ENCODE results near the gene RFC3.

DNA sequence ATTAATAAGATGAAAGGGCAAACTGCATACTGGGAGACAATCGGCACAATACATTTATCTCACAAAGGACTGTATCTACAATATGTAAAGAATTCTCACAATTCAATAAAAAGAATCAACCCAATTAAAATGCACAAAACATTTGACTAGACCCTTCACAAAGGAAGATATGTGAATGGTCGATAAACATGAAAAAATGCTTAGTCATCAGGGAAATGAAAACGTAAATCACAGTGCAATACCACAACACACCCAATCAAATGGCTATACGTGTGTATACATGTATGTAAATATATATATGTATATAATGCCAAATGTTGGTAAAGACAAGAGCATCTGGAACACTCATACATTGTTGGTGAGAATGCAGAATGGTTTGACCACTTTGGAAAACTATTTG is 21.9 kb upstream of the RFC3 start:
- no peak for TF ChIP-seq RAD21 (IDR thresholded peaks at IDR 0.05; ENCODE audit: low read depth)
- no peak for TF ChIP-seq EP300 (IDR thresholded peaks at IDR 0.05; ENCODE audit: borderline replicate concordance)
- TF ChIP-seq TAF1 (IDR thresholded peaks at IDR 0.05; ENCODE audit: low read depth): no peak
- TF ChIP-seq CEBPB (IDR thresholded peaks at IDR 0.05): no peak
- TF ChIP-seq NFIC (IDR thresholded peaks at IDR 0.05): no peak
- TF ChIP-seq, protein P1, sequence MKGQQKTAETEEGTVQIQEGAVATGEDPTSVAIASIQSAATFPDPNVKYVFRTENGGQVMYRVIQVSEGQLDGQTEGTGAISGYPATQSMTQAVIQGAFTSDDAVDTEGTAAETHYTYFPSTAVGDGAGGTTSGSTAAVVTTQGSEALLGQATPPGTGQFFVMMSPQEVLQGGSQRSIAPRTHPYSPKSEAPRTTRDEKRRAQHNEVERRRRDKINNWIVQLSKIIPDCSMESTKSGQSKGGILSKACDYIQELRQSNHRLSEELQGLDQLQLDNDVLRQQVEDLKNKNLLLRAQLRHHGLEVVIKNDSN (IDR thresholded peaks at IDR 0.05): no peak
- no peak for TF ChIP-seq FOXM1 (IDR thresholded peaks at IDR 0.05; ENCODE audit: borderline replicate concordance, low read depth)
- TF ChIP-seq, protein P2, sequence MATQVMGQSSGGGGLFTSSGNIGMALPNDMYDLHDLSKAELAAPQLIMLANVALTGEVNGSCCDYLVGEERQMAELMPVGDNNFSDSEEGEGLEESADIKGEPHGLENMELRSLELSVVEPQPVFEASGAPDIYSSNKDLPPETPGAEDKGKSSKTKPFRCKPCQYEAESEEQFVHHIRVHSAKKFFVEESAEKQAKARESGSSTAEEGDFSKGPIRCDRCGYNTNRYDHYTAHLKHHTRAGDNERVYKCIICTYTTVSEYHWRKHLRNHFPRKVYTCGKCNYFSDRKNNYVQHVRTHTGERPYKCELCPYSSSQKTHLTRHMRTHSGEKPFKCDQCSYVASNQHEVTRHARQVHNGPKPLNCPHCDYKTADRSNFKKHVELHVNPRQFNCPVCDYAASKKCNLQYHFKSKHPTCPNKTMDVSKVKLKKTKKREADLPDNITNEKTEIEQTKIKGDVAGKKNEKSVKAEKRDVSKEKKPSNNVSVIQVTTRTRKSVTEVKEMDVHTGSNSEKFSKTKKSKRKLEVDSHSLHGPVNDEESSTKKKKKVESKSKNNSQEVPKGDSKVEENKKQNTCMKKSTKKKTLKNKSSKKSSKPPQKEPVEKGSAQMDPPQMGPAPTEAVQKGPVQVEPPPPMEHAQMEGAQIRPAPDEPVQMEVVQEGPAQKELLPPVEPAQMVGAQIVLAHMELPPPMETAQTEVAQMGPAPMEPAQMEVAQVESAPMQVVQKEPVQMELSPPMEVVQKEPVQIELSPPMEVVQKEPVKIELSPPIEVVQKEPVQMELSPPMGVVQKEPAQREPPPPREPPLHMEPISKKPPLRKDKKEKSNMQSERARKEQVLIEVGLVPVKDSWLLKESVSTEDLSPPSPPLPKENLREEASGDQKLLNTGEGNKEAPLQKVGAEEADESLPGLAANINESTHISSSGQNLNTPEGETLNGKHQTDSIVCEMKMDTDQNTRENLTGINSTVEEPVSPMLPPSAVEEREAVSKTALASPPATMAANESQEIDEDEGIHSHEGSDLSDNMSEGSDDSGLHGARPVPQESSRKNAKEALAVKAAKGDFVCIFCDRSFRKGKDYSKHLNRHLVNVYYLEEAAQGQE (IDR thresholded peaks at IDR 0.05; ENCODE audit: low read depth): no peak
- no peak for TF ChIP-seq ZBTB7A (IDR thresholded peaks at IDR 0.05; ENCODE audit: low read depth)
- TF ChIP-seq, protein P3, sequence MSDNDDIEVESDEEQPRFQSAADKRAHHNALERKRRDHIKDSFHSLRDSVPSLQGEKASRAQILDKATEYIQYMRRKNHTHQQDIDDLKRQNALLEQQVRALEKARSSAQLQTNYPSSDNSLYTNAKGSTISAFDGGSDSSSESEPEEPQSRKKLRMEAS (IDR thresholded peaks at IDR 0.05): no peak
- no peak for TF ChIP-seq EGR1 (IDR thresholded peaks at IDR 0.05)
- no peak for TF ChIP-seq YY1 (IDR thresholded peaks at IDR 0.05; ENCODE audit: low read depth)
- TF ChIP-seq CREB1 (IDR thresholded peaks at IDR 0.05; ENCODE audit: low read depth): no peak
- no peak for TF ChIP-seq TCF12 (IDR thresholded peaks at IDR 0.05; ENCODE audit: low read depth)

All from Ishikawa (cell line).